GM19397 (cell line): ENCODE data around the gene NDUFV1.
"Not testable (repeated sequence)": the region's sequence is repeated elsewhere in the genome, so short reads cannot be mapped to it uniquely, and the experiment has no call there.

Experiments
- ATAC-seq: cut with Tn5 transposase; IDR thresholded peaks from one replicate; pipeline ENCODE4 v1.9.1; 2021; ENCODE audit warnings: mild to moderate bottlenecking, moderate library complexity; ENCODE audit not compliant: unreplicated experiment

The NDUFV1 gene

GRCh38 chr11:67611165-67611564 is 4.4 kb downstream of the NDUFV1 start:
- no peak for ATAC-seq

GRCh38 chr11:67611704-67612587 is 5.2 kb downstream of the NDUFV1 start:
- ATAC-seq = no peak

DNA sequence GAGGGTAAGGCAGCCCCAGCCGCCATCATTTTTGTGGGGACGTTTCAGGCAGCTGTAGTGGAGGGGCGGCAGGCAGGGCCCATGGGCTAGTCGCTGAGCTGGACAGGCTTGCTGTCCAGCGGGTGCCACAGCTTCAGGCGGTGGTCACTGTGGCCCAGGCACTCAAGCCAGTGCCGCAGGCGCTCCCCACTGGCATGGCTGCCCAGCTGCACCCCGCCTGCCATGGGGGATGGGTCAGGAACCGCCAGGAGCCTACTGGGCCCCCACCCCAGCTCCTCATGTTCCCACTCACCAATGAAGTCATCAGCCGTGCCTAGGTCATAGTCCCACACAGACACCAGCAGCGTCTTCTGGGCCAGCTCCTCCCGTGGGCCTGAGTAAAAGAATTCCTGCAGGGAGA is 6.0 kb downstream of the NDUFV1 start:
- no peak for ATAC-seq

- no peak for ATAC-seq
Measured at GRCh38 chr11:67613313-67613959, 6.7 kb downstream of the NDUFV1 start.

DNA sequence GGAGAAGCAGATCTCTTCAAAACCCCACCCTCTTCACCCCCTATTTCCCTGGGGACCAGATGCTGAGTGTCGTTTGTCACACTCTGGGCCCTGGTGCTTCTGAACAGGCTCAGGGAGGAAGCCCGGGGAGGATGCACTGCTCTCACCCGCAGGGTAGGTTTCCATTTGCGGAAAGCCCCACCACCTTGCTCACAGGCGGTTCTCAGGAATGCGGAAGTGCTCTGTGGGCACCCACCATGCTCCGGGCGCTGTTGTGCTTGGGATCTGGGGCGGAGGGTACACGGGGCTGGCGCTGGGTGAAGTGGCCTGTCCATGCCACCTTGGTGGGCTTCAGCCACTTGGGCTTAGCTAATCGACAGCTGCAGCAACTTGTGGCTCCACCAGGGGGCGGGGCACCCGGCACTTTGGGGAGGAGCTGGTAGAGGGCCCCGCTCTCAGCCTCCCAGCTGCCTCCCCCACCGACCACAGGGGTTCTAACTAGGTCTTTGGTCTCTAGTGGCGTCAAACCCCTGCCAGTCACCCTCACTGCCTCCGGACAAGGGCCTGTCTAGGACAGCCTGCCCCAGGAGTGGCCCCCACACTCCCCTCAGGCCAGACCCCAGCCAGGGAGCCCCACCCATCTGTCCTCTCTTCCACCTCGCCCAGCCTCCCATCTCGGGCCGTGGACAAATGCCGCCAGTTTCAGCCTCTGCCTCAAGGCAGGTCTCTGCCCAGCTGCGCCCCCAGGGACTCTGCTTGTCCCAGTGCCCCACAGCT is 7.4 kb downstream of the NDUFV1 start:
- peak; percentile 85 for ATAC-seq

DNA sequence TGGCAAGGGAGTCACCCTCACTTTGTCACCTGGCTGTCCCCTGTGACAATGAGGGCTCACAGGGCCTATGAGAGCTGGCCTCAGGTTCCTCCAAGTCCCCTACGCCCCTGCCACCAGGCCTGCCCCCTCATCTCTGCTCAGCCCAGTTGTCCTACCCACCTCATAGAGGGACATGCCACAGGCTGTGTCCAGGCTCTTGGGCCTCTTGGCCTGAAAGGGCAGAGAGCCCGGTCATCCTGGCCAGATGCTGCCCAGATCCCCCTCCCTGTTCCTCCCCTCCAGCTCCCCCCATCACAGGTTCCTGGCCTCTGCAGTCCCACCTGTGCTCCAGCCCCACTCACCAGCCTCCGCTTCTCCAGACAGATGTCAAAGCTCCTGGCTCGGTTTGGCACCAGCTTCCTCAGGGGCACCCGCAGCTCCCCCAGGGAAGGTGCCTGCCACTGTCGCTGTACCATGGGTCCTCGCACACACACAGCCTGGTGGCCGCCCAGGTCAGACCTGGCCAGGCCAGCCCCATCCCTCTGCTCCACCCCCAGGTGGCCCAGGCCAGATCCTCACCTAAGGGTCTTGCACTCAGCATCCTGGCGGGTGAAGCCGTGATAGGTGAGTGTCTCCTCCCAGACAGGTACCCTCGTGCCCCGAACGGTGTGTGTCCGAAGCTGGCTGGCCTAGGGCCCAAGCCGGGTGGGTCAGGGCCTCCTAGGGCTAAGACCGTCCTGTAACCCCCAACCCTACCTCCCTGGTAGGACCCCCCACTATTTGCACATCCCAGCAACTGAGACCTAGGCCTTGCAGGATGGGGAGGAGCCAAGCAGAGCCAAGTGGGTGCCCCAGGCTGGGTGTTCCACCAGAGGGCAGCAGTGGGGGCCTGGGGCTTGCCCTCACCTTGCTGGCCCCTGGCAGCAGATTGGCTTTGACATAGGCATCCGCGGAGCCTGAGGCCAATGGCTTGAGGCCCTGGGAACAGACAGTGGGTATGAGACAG is 8.3 kb downstream of the NDUFV1 start:
- ATAC-seq = no peak

DNA sequence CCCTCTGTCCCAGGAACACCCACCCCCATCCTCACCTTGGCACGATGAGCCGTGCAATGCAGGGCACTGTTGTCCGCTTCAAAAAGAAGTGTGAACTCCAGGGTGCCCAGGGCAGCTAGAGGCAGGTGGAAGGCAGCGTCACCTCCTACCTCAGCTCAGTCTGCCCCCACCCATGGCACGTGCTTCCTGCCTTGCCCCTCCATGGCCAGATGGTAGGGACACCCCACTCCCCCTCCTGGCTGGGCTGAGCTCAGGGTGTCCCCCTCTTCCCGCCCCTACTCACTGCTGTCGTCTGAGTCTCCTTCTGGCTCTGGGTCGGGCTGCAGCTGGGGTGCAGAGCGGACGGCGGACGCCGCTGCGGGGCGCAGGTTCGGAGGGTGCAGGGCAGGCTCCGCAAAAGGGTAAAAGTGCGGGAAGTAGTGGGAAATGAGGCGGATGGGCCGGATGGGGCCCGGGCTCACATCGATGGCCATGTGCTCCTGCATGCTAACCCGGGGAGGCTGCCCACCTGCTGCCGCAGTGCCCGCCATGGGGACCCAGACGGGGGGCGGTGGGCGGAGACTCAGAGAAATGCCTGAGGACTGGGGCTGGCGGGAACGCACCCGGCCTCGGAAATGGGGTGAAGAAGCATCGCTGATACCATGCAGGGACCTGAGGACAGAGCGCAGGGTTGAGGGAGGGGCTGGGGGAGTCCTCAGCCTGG is 9.1 kb downstream of the NDUFV1 start:
- ATAC-seq = no peak

GRCh38 chr11:67616431-67617242 is 9.9 kb downstream of the NDUFV1 start:
- ATAC-seq = no peak

DNA sequence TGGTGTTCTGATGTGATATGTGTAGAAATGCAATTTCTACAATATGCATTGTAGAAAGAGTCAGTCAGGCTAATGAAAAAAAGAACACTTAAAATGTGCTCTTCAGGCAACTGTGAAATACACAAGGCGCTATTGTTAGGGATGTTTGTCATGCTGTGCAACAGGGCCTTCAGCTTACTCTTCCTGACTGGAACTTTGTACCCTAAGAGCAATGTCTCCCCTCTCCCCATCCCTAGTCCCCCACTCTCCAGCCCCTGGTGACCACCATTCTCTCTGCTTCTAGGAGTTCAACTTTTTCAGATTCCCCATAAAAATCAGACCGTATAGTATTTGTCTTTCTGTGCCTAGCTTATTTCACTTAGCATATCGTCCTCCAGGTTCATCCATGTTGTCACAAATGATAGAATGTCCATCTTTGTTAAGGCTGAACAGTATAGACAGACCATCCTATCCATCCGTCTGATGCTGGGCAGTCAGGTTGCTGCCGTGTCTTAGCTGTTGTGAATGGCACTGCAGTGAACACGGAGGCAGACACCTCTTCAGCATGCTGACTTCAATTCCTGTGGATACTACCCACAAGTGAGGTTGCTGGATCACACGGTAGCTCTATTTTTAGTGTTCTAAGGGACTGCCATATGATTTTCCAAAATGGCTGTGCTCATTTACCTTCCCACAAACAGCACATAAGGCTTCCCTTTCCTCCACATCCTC is 10.7 kb downstream of the NDUFV1 start:
- ATAC-seq = no peak

DNA sequence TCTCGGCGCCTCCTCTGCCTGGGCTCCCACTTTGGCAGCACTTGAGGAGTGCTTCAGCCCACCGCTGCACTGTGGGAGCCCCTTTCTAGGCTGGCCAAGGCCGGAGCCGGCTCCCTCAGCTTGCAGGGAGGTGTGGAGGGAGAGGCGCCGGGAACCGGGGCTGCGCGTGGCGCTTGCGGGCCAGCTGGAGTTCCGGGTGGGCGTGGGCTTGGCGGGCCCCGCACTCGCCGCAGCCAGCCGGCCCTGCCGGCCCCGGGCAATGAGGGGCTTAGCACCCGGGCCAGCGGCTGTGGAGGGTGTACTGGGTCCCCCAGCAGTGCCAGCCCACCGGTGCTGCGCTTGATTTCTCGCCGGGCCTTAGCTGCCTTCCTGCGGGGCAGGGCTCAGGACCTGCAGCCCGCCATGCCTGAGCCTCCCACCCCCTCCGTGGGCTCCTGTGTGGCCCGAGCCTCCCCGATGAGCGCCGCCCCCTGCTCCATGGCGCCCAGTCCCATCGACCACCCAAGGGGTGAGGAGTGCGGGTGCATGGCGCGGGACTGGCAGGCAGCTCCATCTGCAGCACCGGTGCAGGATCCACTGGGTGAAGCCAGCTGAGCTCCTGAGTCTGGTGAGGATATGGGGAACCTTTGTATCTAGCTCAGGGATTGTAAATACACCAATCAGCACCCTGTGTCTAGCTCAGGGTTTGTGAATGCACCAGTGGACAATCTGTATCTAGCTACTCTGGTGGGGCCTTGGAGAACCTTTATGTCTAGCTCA is 12.3 kb downstream of the NDUFV1 start:
- not testable (repeated sequence) for ATAC-seq

DNA sequence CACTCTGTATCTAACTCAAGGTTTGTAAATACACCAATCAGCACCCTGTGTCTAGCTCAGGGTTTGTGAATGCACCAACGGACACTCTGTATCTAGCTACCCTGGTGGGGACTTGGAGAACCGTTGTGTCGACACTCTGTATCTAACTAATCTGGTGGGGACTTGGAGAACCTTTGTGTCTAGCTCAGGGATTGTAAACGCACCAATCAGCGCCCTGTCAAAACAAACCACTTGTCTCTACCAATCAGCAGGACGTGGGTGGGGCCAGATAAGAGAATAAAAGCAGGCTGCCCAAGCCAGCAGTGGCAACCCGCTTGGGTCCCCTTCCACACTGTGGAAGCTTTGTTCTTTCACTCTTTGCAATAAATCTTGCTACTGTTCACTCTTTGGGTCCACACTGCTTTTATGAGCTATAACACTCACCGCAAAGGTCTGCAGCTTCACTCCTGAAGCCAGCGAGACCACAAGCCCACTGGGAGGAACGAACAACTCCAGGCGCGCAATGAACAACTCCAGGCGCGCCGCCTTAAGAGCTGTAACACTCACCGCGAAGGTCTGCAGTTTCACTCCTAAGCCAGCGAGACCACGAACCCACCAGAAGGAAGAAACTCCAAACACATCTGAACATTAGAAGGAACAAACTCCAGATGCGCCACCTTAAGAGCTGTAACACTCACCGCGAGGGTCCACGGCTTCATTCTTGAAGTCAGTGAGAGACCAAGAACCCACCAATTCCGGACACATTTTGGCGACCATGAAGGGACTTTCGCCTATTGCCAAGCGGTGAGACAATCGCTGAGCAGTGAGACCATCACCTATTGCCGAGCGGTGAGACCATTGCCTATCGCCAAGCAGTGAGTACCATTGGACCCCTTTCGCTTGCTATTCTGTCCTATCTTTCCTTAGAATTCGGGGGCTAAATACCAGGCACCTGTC is 13.2 kb downstream of the NDUFV1 start:
- not testable (repeated sequence) for ATAC-seq

- not testable (repeated sequence) for ATAC-seq
Measured at GRCh38 chr11:67620621-67621020, 13.9 kb downstream of the NDUFV1 start.

- not testable (repeated sequence) for ATAC-seq
Measured at GRCh38 chr11:67621928-67622327, 15.2 kb downstream of the NDUFV1 start.

GRCh38 chr11:67622905-67623304 is 16.2 kb downstream of the NDUFV1 start:
- not testable (repeated sequence) for ATAC-seq

GRCh38 chr11:67623795-67624194 is 17.1 kb downstream of the NDUFV1 start:
- ATAC-seq = not testable (repeated sequence)

DNA sequence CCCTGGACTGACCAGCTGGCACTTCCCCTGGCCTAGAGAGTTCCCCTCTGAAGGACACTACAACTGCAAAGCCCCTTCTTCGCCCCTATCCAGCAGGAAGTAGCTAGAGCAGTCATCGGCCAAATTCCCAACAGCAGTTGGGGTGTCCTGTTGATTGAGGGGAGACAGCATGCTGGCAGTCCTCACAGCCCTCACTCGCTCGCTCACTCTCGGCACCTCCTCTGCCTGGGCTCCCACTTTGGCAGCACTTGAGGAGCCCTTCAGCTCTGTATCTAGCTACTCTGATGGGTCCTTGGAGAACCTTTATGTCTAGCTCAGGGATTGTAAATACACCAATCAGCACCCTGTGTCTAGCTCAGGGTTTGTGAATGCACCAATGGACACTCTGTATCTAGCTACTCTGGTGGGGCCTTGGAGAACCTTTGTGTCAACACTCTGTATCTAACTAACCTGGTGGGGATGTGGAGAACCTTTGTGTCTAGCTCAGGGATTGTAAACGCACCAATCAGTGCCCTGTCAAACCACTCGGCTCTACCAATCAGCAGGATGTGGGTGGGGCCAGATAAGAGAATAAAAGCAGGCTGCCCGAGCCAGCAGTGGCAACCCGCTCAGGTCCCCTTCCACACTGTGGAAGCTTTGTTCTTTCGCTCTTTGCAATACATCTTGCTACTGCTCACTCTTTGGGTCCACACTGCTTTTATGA is 19.5 kb downstream of the NDUFV1 start:
- ATAC-seq = not testable (repeated sequence)
